GM18505 (cell line): Measurements from ENCODE around the gene IL13.

ENCODE experiments used
- ATAC-seq: cut with Tn5 transposase; IDR thresholded peaks from one replicate; pipeline ENCODE4 v1.9.1; 2021; ENCODE audit not compliant: unreplicated experiment
- POLR2A ChIP-seq: IDR thresholded peaks from 4 replicates; pipeline ENCODE4 v1.6.1; 2011; ENCODE audit warnings: borderline replicate concordance; ENCODE audit not compliant: insufficient read depth, insufficient read length; ENCODE audit errors: extremely low read depth

The IL13 gene

DNA sequence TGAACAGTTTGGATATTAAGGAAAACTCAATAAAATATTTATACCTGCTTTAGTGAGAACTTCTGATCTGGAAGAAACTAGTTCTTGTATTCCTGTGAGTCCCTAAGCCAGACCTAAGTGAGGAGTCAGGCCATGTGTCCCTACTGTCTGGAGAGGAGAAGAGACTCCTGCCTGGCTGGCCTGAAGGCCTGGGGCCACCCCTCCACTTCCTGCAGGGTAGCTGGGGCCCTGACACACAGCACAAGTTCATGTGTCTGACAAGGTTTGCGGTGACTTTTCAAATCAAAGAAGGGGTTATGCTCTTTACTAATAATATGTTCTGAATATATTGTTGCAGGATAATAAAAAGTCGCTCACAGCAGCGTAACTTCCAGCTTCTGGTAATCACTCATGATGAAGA, 16.1 kb upstream of the IL13 start:
- no peak for TF ChIP-seq POLR2A
- no peak for ATAC-seq

DNA sequence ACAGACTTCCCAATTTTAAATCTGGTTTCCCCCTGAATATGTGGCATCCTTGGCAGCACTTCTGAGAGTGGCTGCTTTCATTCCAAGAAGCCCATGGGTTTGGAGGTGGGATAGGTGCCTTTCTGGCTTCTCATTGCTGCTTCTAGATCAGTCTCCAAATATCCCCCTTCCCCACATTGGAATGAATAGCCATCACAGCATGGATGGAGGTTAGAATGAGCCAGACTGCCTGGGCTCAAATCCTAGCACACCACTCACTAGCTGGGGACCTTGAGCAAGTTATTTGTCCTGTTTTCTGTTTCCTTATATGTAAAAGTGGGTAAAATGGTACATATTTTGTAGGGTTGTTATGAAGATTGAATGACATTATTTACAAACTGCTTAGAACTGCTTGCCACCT, 13.8 kb upstream of the IL13 start:
- TF ChIP-seq POLR2A: no peak
- no peak for ATAC-seq

DNA sequence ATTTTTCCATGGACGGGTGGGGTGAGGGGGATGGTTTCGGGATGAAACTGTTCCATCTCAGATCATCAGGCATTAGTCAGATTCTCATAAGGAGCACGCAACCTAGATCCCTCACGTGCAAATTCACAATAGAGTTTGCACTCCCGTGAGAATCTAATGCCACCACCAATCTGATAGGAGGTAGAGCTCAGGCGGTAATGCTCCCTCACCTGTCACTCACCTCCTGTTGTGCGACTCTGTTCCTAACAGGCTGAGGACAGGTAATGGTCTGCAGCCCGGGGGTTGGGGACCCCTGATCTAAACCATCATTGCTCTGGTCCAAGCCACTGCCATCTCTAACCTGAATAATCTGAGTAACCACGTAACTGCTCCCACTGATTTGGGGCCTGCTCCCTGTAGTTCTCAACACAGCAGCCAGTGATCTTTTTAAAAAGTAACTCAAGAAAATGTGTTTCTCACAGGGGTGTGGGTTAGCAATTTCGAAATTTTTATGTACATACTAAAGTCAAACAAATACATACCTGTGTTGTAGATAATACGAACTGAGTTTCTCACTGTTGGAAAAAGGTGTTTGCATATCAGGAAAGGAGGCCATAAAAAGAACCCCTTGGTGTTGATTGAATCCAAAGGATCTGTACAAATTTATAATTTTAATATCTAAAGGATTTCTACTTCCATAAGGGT, 11.2 kb upstream of the IL13 start:
- no peak for TF ChIP-seq POLR2A
- ATAC-seq: no peak

- no peak for TF ChIP-seq POLR2A
- no peak for ATAC-seq
Observed at GRCh38 chr5:132647473-132647872, 10.5 kb upstream of the IL13 start.

GRCh38 chr5:132648355-132648754, 9.6 kb upstream of the IL13 start:
- no peak for ATAC-seq
- TF ChIP-seq POLR2A: no peak

DNA sequence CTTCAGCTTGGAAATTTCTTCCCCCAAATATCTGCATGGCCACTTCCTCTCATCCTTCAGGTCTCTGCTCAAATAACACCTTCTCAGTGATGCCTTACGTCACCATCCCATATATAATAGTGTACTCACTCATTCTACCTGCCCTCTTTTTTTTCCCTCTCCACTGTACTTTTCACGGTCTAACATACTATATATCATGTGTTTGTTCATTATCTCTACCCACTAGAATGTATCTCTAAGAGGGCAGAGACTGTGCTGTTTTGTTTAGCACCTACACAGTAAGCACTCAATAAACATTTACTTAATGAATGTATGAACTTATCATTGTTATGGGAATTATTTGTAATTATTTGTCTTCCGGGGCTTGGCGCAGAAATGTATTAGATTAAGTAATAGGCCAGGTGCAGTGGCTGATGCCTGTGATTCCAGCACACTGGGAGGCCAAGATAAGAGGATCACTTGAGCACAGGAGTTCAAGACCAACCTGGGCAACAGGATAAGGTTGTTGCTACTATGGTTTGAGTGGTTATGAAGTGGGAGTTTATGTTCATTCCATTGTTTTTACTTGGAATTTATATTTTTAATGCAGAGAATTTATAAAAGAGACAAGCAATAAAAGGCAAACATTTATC, 6.0 kb upstream of the IL13 start:
- no peak for TF ChIP-seq POLR2A
- no peak for ATAC-seq

GRCh38 chr5:132653716-132654115, 4.3 kb upstream of the IL13 start:
- ATAC-seq: no peak
- TF ChIP-seq POLR2A: no peak

DNA sequence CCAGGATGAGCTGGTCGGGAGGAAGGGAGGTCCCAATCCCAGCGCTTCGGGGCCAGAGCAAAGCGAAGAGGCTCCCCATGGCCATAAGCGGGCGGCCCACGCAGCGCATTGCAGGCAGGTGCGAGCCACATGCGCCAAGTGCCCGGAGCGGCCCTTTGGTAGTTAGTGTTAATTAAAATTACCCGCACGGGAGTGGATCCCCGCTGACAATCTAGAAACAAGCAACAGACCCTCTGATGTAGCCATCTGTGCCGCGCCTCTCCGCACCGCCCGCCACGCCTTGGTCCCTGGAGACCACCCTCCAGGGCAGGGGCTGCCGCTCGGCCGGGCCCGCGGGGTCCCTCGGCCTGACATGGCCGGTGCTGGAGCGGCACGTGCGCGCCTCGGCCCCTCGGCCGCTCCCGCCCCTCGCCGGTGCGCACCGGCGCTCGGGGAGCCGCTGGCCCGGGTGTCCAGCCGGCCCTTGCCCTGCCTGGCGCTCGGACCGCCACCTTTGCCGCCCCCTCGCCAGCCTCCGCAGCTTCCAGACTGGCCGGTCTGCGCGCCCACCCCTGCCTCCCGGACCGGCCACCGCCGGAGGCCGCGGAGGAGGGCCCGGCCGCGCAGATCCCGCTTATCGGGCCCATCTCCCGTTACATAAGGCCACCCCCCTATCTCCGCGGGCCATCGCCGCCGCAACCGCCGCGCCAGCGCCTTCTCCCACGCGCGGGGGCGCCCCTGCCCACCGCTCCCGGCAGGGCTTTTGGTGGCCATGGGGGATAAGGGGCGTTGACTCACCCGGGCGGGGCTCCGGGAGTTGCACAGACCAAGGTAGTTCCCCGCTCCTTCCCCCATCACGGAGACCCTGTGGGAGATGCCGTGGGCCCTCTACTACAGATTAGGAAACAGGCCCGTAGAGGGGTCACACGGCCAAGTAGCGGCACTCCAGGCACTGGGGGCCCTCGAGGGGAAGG, 1.9 kb upstream of the IL13 start:
- ATAC-seq: no peak

DNA sequence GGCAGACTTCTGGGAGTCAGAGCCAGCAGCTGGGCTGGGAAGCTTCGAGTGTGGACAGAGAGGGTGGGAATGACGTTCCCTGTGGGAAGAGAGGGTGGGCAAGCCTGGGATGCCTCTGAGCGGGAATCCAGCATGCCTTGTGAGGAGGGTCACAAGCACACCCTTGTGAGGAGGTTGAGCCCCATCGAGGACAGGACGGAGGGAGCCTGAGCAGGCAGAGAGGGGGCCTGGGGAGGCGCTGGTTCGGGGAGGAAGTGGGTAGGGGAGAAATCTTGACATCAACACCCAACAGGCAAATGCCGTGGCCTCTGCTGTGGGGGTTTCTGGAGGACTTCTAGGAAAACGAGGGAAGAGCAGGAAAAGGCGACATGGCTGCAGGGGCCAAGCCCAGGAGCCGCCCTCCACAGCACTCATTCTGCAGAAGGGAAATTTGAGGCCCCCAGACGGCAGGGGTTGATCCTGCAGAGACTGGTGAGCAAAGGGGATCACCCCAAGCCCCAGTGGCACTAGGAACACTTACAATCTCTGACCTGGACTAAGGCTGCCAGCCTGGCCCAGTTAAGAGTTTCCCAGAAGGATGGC, 1.1 kb upstream of the IL13 start:
- no peak for TF ChIP-seq POLR2A
- no peak for ATAC-seq

More for the DNA sequence above, 1.9 kb upstream of the IL13 start:
- no peak for TF ChIP-seq POLR2A

DNA sequence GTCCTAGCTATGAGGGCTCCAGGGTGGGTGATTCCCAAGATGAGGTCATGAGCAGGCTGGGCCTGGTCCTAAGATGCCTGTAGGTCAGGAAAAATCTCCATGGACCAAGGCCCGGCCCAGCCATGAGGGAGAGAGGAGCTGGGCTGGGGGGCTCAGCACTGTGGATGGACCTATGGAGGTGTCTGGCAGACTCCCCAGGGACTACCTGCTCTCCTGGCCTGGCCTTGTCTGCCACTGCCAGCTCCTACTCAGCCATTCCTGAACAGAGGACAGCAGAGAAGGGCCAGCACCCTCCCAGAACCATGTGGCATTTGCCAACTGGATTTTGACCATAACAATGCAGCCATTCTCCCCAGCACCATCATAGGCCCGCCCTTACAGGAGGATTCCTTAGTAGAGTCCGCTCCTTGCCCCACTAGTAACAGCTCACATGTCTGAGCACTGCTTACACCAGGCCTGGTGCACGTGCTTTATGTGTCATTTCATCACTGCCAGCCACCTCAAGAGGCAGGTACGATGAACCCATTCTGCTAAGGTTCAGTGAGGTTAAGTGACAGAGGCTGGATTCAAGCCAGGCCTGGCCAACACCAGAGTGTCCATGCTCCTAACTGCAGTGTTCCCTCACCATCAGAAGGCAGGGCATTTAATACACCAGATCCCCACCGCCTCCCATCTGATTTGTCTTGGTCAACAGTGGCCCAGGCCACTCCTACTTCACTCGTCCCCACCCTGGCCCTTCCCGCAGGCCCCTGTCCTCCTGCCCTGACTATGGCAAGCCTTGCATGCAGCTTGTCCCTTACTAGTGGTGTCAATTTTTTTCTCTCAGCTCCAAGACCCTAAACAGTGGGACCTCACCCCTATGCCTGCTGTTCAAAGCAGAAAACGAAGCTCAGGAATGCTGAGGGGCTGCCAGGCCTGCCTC, 669 bp downstream of the IL13 start:
- ATAC-seq: no peak
- TF ChIP-seq POLR2A: no peak

GRCh38 chr5:132659598-132660493, 1.9 kb downstream of the IL13 start:
- no peak for TF ChIP-seq POLR2A
- ATAC-seq: no peak
